Fibroblast of lung (primary cell): Measurements from ENCODE around the gene CUTA. TPM values are rescaled to one million over a fixed set of nuclear protein-coding genes. Genes with fewer than 3 reads are reported as not detected.

Experiments
- DNase-seq, 2 donors: peaks; one replicate each; pipeline versions ENCODE4 v3.0.0 to v3.0.0-alpha.2; 2010; ENCODE audit warnings: low read depth in 2 of 2
- H2AFZ ChIP-seq: 2 replicates; pipeline ENCODE4 v1.5.1; 2012; ENCODE audit warnings: low read length, control low read depth, inconsistent platforms
- H3K27ac ChIP-seq: 2 replicates; pipeline ENCODE4 v1.5.1; 2011; ENCODE audit warnings: low read length, control low read depth; ENCODE audit not compliant: insufficient read depth
- H3K27me3 ChIP-seq: 2 replicates; pipeline ENCODE4 v1.5.1; 2011; ENCODE audit warnings: mild to moderate bottlenecking, low read length; ENCODE audit not compliant: control insufficient read depth, insufficient read depth
- H3K36me3 ChIP-seq: 2 replicates; pipeline ENCODE4 v1.5.1; 2011; ENCODE audit warnings: low read length; ENCODE audit not compliant: control insufficient read depth, insufficient read depth
- H3K4me1 ChIP-seq: 2 replicates; pipeline ENCODE4 v1.5.1; 2011; ENCODE audit warnings: low read length; ENCODE audit not compliant: control insufficient read depth, insufficient read depth; ENCODE audit errors: extremely low read depth
- H3K4me2 ChIP-seq: 2 replicates; pipeline ENCODE4 v1.5.1; 2011; ENCODE audit warnings: low read length, control low read depth; ENCODE audit not compliant: insufficient read depth; ENCODE audit errors: extremely low read depth
- H3K4me3 ChIP-seq, 4 experiments: fragments of 200-600 bp in 1 of 4; sonication (generic) in 1 of 4; replicated peaks in 1 of 4; 2 replicates each; pipeline ENCODE4 v1.5.1; 2011 to 2016; ENCODE audit warnings: low read length in 4 of 4, low read depth in 3 of 4, mild to moderate bottlenecking in 3 of 4, control low read depth in 2 of 4, inconsistent platforms in 1 of 4, mixed read lengths in 1 of 4; ENCODE audit not compliant: insufficient read depth in 1 of 4; ENCODE audit errors: control extremely low read depth in 1 of 4
- H3K79me2 ChIP-seq: 2 replicates; pipeline ENCODE4 v1.5.1; 2012; ENCODE audit warnings: mild to moderate bottlenecking, low read length, inconsistent platforms; ENCODE audit not compliant: control insufficient read depth, insufficient read depth
- H3K9ac ChIP-seq: 2 replicates; pipeline ENCODE4 v1.5.1; 2011; ENCODE audit warnings: mild to moderate bottlenecking, low read length, control low read depth; ENCODE audit not compliant: insufficient read depth
- H3K9me3 ChIP-seq: 2 replicates; pipeline ENCODE4 v1.5.1; 2012; ENCODE audit warnings: low read depth, low read length; ENCODE audit not compliant: control insufficient read depth, insufficient read depth
- H4K20me1 ChIP-seq: 2 replicates; pipeline ENCODE4 v1.5.1; 2011; ENCODE audit warnings: low read length; ENCODE audit not compliant: control insufficient read depth, insufficient read depth; ENCODE audit errors: extremely low read depth
- CTCF ChIP-seq, 2 donors: IDR thresholded peaks in 1 of 2; conservative IDR thresholded peaks in 1 of 2; 1 replicate in 1 of 2; 2 replicates in 1 of 2; pipeline ENCODE4 v1.5.1; 2011 to 2012; ENCODE audit warnings: low read length in 2 of 2, control low read depth in 1 of 2, inconsistent platforms in 1 of 2, low read depth in 1 of 2, mild to moderate bottlenecking in 1 of 2
- EZH2 ChIP-seq: IDR thresholded peaks from 2 replicates; pipeline ENCODE4 v1.5.1; 2012; ENCODE audit warnings: low read length, control low read depth, mild to moderate bottlenecking; ENCODE audit errors: missing control alignments
- polyA plus RNA-seq, 2 donors: library from polyadenylated mRNA; depleted of rRNA in 1 of 2; stranded (reverse) in 1 of 2; unstranded in 1 of 2; fragments of >200 nt; gene quantifications; 2 replicates each; pipeline ENCODE4 v1.2.1, GENCODE V29; 2011 to 2012; ENCODE audit warnings: missing spikeins in 1 of 2
- total RNA-seq: library from RNA; depleted of rRNA; stranded (reverse); fragments of >200 nt; gene quantifications from 2 replicates; pipeline ENCODE4 v1.2.1, GENCODE V29; 2014

Gene CUTA
- total and polyA plus RNA-seq, 2 donors (not counting 1 experiment from before 2014, with no cell fraction given) = 127 to 264 TPM

GRCh38 chr6:33437666-33438065, 19.8 kb upstream of the CUTA start:
- no peak for DNase-seq
- Histone ChIP-seq H3K36me3 (peaks cover 31% of the 10 kb centered on the region), H3K27me3 (no peaks in the 10 kb centered on the region), H2AFZ (no peak overlapping the region), H3K4me1 (peaks cover 10% of the 10 kb centered on the region), H3K9me3 (no peaks in the 10 kb centered on the region), H4K20me1 (no peaks in the 10 kb centered on the region), H3K4me2 (no peak overlapping the region), H3K9ac (no peak overlapping the region), H3K79me2 (no peaks in the 10 kb centered on the region), H3K4me3 (no peak overlapping the region), H3K27ac (no peak overlapping the region)
- TF ChIP-seq EZH2 = no peak
- TF ChIP-seq CTCF (conservative IDR thresholded peaks at IDR 0.05 in 1 of 2, IDR thresholded peaks at IDR 0.05 in 1 of 2; ENCODE audit: low read depth in 1 of 2, low read length in 2 of 2) = no peak

- Histone ChIP-seq H3K36me3 (peaks cover 22% of the 10 kb centered on the region), H3K79me2 (peaks cover 11% of the 10 kb centered on the region), H3K27me3 (no peaks in the 10 kb centered on the region), H3K4me2 (no peak overlapping the region), H3K9me3 (no peaks in the 10 kb centered on the region), H3K4me3 (no peak overlapping the region), H3K4me1 (peaks cover 19% of the 10 kb centered on the region), H2AFZ (no peak overlapping the region), H4K20me1 (no peaks in the 10 kb centered on the region), H3K9ac (no peak overlapping the region), H3K27ac (no peak overlapping the region)
- no peak for DNase-seq
- TF ChIP-seq EZH2 (no peak), CTCF (conservative IDR thresholded peaks at IDR 0.05 in 1 of 2, IDR thresholded peaks at IDR 0.05 in 1 of 2; ENCODE audit: low read depth in 1 of 2, low read length in 2 of 2) (no peak)
These were observed 17.1 kb upstream of the CUTA start for GRCh38 chr6:33434961-33435360.

GRCh38 chr6:33433544-33434191, 15.8 kb upstream of the CUTA start:
- peak overlapping the region; percentile 18 for H3K27ac ChIP-seq
- H4K20me1 ChIP-seq = no peaks in the 10 kb centered on the region
- H3K4me3 ChIP-seq = no peak overlapping the region
- DNase-seq = peak; percentile 61 to 65
- H3K27me3 ChIP-seq = no peaks in the 10 kb centered on the region
- peak overlapping the region; percentile 20 for H3K9ac ChIP-seq
- H3K4me1 ChIP-seq = peaks cover 19% of the 10 kb centered on the region
- H3K79me2 ChIP-seq = peaks cover 13% of the 10 kb centered on the region
- TF ChIP-seq EZH2 (no peak), CTCF (conservative IDR thresholded peaks at IDR 0.05 in 1 of 2, IDR thresholded peaks at IDR 0.05 in 1 of 2; ENCODE audit: low read depth in 1 of 2, low read length in 2 of 2) (no peak)
- H3K9me3 ChIP-seq = no peaks in the 10 kb centered on the region
- H2AFZ ChIP-seq = no peak overlapping the region
- H3K36me3 ChIP-seq = peaks cover 22% of the 10 kb centered on the region
- H3K4me2 ChIP-seq = no peak overlapping the region
